Keratinocyte (primary cell): Measurements from ENCODE around the gene KCNV2.

Experiments
- CTCF ChIP-seq, 3 experiments: IDR thresholded peaks in 1 of 3; conservative IDR thresholded peaks in 1 of 3; optimal IDR thresholded peaks in 1 of 3; 2 replicates in 2 of 3; 3 replicates in 1 of 3; pipeline versions ENCODE3 to v1.5.1; 2011; ENCODE audit warnings: low read length in 3 of 3, mild to moderate bottlenecking in 3 of 3, moderate library complexity in 2 of 3, control low read depth in 1 of 3, inconsistent platforms in 1 of 3; ENCODE audit not compliant: insufficient read depth in 2 of 3; ENCODE audit errors: extremely low read depth in 1 of 3
- EZH2 ChIP-seq: IDR thresholded peaks from one replicate; pipeline ENCODE4 v1.6.1; 2012; ENCODE audit warnings: inconsistent platforms, mild to moderate bottlenecking, low read length, moderate library complexity

- TF ChIP-seq CTCF (optimal IDR thresholded peaks at IDR 0.05 in 1 of 3, IDR thresholded peaks at IDR 0.05 in 1 of 3, conservative IDR thresholded peaks at IDR 0.05 in 1 of 3; ENCODE audit: extremely low read depth in 1 of 3, insufficient read depth in 2 of 3, low read length in 3 of 3): no peak
- no peak for TF ChIP-seq EZH2
These were observed 16.9 kb upstream of the KCNV2 start for GRCh38 chr9:2700398-2700797.
